Esophagus muscularis mucosa (tissue), 4 donors: ENCODE results near the gene PLEK2. TPM values are rescaled to one million over a fixed set of nuclear protein-coding genes. Genes with fewer than 3 reads are reported as not detected.

ENCODE experiments used
- DNase-seq: peaks from one replicate; pipeline ENCODE4 v3.0.0-alpha.2; 2017; ENCODE audit errors: extremely low spot score
- H3K27ac ChIP-seq, 4 donors: fragments of 200-600 bp; sonication (generic); replicated peaks in 1 of 4; 1 replicate in 3 of 4; 2 replicates in 1 of 4; pipeline ENCODE4 v1.5.1; 2016 to 2019; ENCODE audit warnings: mild to moderate bottlenecking in 1 of 4
- H3K27me3 ChIP-seq, 4 donors: fragments of 200-600 bp; sonication (generic); one replicate each; pipeline versions ENCODE4 v1.5.1 to v1.6.0; 2016 to 2019
- H3K36me3 ChIP-seq, 4 donors: fragments of 200-600 bp; sonication (generic); one replicate each; pipeline ENCODE4 v1.5.1; 2016 to 2019
- H3K4me1 ChIP-seq, 4 donors: fragments of 200-600 bp; sonication (generic); one replicate each; pipeline ENCODE4 v1.5.1; 2016 to 2019
- H3K4me3 ChIP-seq, 4 donors: fragments of 200-600 bp; sonication (generic); 1 replicate in 2 of 4; 2 replicates in 2 of 4; pipeline ENCODE4 v1.5.1; 2016 to 2019; ENCODE audit warnings: mild to moderate bottlenecking in 4 of 4, moderate library complexity in 1 of 4
- H3K9me3 ChIP-seq, 4 donors: fragments of 200-600 bp; sonication (generic); 1 replicate in 3 of 4; 2 replicates in 1 of 4; pipeline ENCODE4 v1.5.1; 2016 to 2019
- EP300 ChIP-seq: sonication (generic); formaldehyde crosslinking; IDR thresholded peaks from one replicate; pipeline ENCODE4 v1.6.1; 2017; ENCODE audit warnings: antibody characterized with exemption
- POLR2A ChIP-seq: fragments of 450-650 bp; IDR thresholded peaks from one replicate; pipeline ENCODE4 v1.6.1; 2017; ENCODE audit warnings: antibody characterized with exemption, moderate library complexity, mild to moderate bottlenecking, low read depth
- POLR2AphosphoS5 ChIP-seq, 2 donors: sonication (generic); formaldehyde crosslinking; IDR thresholded peaks; one replicate each; pipeline ENCODE4 v1.6.1; 2017; ENCODE audit warnings: antibody characterized with exemption in 2 of 2
- WGBS: methylation state at CpG from one replicate; pipeline ENCODE4 v1.1.5; 2018; 5-methylcytosine and 5-hydroxymethylcytosine counted together
- intact Hi-C: fragments of 100-400 bp; cut with DNase I; formaldehyde crosslinking; loops from one replicate; pipeline ENCODE4 v1.15.1; 2023
- total RNA-seq, 4 donors: library from RNA; depleted of rRNA; stranded (reverse); fragments of >200 nt; gene quantifications; one replicate each; pipeline versions ENCODE4 v1.1.0 to v1.2.1, GENCODE V29; 2016
- TF ChIP-seq, protein P1 (sequence below), 3 experiments: fragments of 200-600 bp in 2 of 3; fragments of 450-650 bp in 1 of 3; sonication (generic) in 2 of 3; IDR thresholded peaks; one replicate each; pipeline ENCODE4 v1.5.1; 2017 to 2019; ENCODE audit warnings: antibody characterized with exemption in 3 of 3, mild to moderate bottlenecking in 2 of 3, moderate library complexity in 1 of 3

PLEK2 gene
- total RNA-seq, 4 donors from 2014 or later, result 0.40 to 0.66 (median 0.65) TPM; not detected in 1

DNA sequence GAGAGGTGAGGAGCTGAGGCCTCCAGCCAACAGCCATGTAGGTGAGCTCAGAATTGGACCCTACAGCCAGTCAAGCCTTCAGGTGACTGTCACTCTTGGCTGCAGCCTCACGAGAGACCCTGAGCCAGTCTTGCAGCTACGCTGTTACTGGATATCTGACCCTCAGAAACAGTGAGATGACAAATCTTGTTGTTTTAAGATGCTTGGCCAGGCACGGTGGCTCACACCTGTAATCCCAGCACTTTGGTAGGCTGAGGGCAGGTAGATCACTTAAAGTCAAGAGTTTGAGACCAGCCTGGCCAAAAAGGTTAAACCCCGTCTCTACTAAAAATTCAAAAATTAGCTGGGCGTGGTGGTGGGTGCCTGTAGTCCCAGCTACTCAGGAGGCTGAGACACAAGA, 6.2 kb downstream of the PLEK2 start:
- no peak overlapping the region for H3K4me3 ChIP-seq
- intact Hi-C loops, result no loop called here
- TF ChIP-seq, protein P1, sequence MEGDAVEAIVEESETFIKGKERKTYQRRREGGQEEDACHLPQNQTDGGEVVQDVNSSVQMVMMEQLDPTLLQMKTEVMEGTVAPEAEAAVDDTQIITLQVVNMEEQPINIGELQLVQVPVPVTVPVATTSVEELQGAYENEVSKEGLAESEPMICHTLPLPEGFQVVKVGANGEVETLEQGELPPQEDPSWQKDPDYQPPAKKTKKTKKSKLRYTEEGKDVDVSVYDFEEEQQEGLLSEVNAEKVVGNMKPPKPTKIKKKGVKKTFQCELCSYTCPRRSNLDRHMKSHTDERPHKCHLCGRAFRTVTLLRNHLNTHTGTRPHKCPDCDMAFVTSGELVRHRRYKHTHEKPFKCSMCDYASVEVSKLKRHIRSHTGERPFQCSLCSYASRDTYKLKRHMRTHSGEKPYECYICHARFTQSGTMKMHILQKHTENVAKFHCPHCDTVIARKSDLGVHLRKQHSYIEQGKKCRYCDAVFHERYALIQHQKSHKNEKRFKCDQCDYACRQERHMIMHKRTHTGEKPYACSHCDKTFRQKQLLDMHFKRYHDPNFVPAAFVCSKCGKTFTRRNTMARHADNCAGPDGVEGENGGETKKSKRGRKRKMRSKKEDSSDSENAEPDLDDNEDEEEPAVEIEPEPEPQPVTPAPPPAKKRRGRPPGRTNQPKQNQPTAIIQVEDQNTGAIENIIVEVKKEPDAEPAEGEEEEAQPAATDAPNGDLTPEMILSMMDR (IDR thresholded peaks at IDR 0.05), result no peak
- no peak for TF ChIP-seq EP300
- no peak for DNase-seq
- H3K27ac ChIP-seq, result no peak overlapping the region
- H3K27me3 ChIP-seq, result peaks cover 0 to 9% (median 0%) of the 10 kb centered on the region in 4 donors
- no peaks in the 10 kb centered on the region for H3K9me3 ChIP-seq
- 95% methylated on average over 5 of the region's 5 CpGs for WGBS
- no peaks in the 10 kb centered on the region for H3K4me1 ChIP-seq
- no peaks in the 10 kb centered on the region for H3K36me3 ChIP-seq

DNA sequence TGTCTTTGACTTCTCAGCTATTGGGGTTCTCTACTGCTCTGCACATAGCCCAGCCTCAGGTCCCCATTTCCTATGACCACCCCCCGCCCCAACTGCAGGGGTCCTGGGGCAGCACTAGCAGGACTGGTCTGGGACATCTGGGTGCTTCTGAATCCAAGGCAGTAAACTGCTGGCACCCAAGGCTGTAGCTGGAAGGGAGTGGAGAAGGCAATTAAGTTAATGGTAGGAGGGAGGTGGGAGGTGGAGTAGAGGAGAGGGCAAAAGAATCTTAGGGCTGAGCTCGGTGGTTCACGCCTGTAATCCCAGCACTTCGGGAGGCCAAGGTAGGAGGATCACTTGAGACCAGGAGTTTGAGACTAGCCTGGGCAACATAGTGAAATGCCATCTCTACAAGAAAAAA, 11.5 kb downstream of the PLEK2 start:
- WGBS, result 88% methylated on average over 4 of the region's 4 CpGs
- no peaks in the 10 kb centered on the region for H3K36me3 ChIP-seq
- no peak overlapping the region for H3K27ac ChIP-seq
- no peak for DNase-seq
- H3K9me3 ChIP-seq, result no peaks in the 10 kb centered on the region
- peaks cover 0 to 5% (median under 1%) of the 10 kb centered on the region in 4 donors for H3K27me3 ChIP-seq
- no peaks in the 10 kb centered on the region for H3K4me1 ChIP-seq
- TF ChIP-seq EP300 (no peak), POLR2AphosphoS5 (IDR thresholded peaks at IDR 0.05) (no peak), POLR2A (no peak)
- TF ChIP-seq, protein P1 (IDR thresholded peaks at IDR 0.05), result no peak
- no peak overlapping the region for H3K4me3 ChIP-seq
- intact Hi-C loops, result no loop called here

DNA sequence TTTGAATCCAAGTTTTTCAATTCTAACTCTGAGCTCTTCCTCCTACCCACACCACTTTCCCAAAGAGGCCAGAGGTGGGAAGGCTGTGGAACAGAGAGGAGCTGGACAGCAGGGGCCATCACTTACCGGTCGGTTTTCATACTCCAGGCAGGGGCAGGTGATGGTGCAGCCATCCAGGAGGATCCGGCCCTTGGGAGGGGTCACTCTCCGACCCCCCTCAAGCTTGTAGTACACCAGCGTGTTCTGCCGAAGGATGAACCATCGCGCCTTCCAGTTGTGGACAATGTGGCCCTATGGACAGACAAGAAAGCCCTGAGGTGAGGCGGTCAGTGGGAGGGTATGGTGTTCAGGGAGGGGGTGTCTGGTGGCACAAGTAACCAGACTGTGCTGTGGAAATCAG, 14.4 kb downstream of the PLEK2 start:
- no peaks in the 10 kb centered on the region for H3K36me3 ChIP-seq
- no peak overlapping the region for H3K4me3 ChIP-seq
- TF ChIP-seq POLR2AphosphoS5 (IDR thresholded peaks at IDR 0.05), result no peak
- TF ChIP-seq EP300, result no peak
- TF ChIP-seq, protein P1 (IDR thresholded peaks at IDR 0.05), result no peak
- no peak for TF ChIP-seq POLR2A
- peaks cover 0 to 6% (median 3%) of the 10 kb centered on the region in 4 donors for H3K27me3 ChIP-seq
- no peaks in the 10 kb centered on the region for H3K4me1 ChIP-seq
- DNase-seq, result peak; percentile 47
- H3K9me3 ChIP-seq, result no peaks in the 10 kb centered on the region
- intact Hi-C loops, result no loop called here
- no peak overlapping the region for H3K27ac ChIP-seq
- 90% methylated on average over 3 of the region's 9 CpGs for WGBS

DNA sequence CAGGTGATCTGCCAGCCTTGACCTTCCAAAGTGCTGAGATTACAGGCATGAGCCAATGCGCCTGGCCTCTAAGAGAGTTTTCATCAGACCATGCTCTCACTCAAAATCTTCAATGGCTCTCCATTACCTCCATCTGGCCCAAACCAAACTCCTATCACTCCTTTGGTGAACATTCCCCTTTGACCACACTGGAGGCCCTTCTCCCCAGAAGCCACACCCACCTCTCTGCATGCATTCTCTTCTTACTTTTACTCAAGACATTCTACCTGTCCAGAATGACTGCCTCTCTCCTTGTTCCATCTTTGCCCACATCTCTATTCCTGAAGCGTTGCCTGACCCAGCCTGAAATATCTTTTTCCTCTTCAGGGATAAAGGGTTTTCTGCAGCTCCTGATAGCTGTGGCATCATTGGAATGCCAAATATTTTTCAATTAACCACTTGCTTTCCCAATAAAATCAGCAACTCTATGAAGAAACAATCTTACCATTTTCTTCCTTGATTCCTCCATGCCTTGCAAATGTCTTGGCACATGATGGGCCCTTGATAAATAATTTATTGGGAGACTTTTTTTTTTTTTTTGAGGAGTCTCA, 15.5 kb downstream of the PLEK2 start:
- 74% methylated on average over 2 of the region's 2 CpGs for WGBS
- Histone ChIP-seq H3K4me3 (no peak overlapping the region), H3K27ac (no peak overlapping the region), H3K27me3 (peaks cover 0 to 6% (median 3%) of the 10 kb centered on the region in 4 donors), H3K4me1 (no peaks in the 10 kb centered on the region), H3K9me3 (no peaks in the 10 kb centered on the region), H3K36me3 (no peaks in the 10 kb centered on the region)
- TF ChIP-seq POLR2A, result no peak
- TF ChIP-seq EP300, result no peak
- TF ChIP-seq, protein P1 (IDR thresholded peaks at IDR 0.05), result no peak
- TF ChIP-seq POLR2AphosphoS5 (IDR thresholded peaks at IDR 0.05), result no peak
- intact Hi-C loops, result no loop called here
- DNase-seq, result peak; percentile 81

DNA sequence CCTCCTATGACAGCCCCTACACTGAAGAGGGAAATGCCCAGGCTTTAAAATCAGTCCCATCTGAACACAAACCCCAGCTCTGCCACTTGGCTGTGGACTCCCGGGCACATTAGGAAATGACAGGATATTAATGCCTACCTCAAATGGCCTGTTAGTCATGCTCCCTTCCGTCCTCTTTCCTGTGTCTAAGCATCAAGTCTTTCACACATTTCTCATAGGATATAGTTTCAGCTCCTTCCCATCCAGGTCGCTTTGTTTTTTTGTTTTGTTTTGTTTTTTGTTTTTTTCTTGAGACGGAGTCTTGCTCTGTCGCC, 16.1 kb downstream of the PLEK2 start:
- TF ChIP-seq, protein P1 (IDR thresholded peaks at IDR 0.05), result no peak
- no peak for TF ChIP-seq POLR2A
- TF ChIP-seq EP300, result no peak
- no peak for TF ChIP-seq POLR2AphosphoS5 (IDR thresholded peaks at IDR 0.05)
- no peak overlapping the region for H3K4me3 ChIP-seq
- H3K4me1 ChIP-seq, result no peaks in the 10 kb centered on the region
- WGBS, result 84% methylated on average over 5 of the region's 5 CpGs
- H3K27ac ChIP-seq, result no peak overlapping the region
- H3K36me3 ChIP-seq, result no peaks in the 10 kb centered on the region
- no peaks in the 10 kb centered on the region for H3K9me3 ChIP-seq
- peaks cover 0 to 6% (median 3%) of the 10 kb centered on the region in 4 donors for H3K27me3 ChIP-seq
- peak; percentile 66 for DNase-seq
- intact Hi-C loops, result no loop called here
